Activated CD4-positive, alpha-beta T cell treated with anti-CD3 and anti-CD28 coated beads for 36 hours (primary cell): Measurements from ENCODE around the gene TOMT. TPM values are rescaled to one million over a fixed set of nuclear protein-coding genes. Genes with fewer than 3 reads are reported as not detected.

Experiments used
- ATAC-seq: fragments of 200-7000 bp; cut with Tn5 transposase; one replicate; pipeline ENCODE4 v1.10.0; 2021; ENCODE audit warnings: mild to moderate bottlenecking, moderate library complexity
- CTCF ChIA-PET: fragments of 350-600 bp; sonication (Branson Sonifier 250); formaldehyde crosslinking; loops from one replicate; lab custom pipeline; 2021; ENCODE audit warnings: antibody characterized with exemption; lab: Charles Lee
- POLR2A ChIA-PET: fragments of 350-600 bp; sonication (Branson Sonifier 250); formaldehyde crosslinking; loops from one replicate; lab custom pipeline; 2021; ENCODE audit warnings: antibody characterized with exemption, inconsistent platforms; lab: Charles Lee
- DNase-seq: peaks from one replicate; pipeline ENCODE4 v3.0.0-alpha.2; 2020
- H3K27ac Mint-ChIP-seq: one replicate; pipeline ENCODE4 v1.8.0; 2021; ENCODE audit warnings: mixed read lengths
- H3K27me3 Mint-ChIP-seq: one replicate; pipeline ENCODE4 v1.8.0; 2021; ENCODE audit warnings: mixed read lengths
- H3K36me3 Mint-ChIP-seq: one replicate; pipeline ENCODE4 v1.8.0; 2021; ENCODE audit warnings: low read depth, mixed read lengths
- H3K4me1 Mint-ChIP-seq: one replicate; pipeline ENCODE4 v1.8.0; 2021; ENCODE audit warnings: mixed read lengths
- H3K4me3 Mint-ChIP-seq: one replicate; pipeline ENCODE4 v1.8.0; 2021; ENCODE audit warnings: mild to moderate bottlenecking, moderate library complexity, mixed read lengths
- H3K9me3 Mint-ChIP-seq: one replicate; pipeline ENCODE4 v1.8.0; 2021; ENCODE audit warnings: low read depth, mixed read lengths
- intact Hi-C, 2 experiments: fragments of 100-400 bp; cut with DNase I in 1 of 2; cut with micrococcal nuclease in 1 of 2; formaldehyde crosslinking; loops; one replicate each; pipeline versions ENCODE4 v1.14.2 to v1.15.1; 2022 to 2024; cut with DNase I, micrococcal nuclease
- total RNA-seq, 2 experiments: library from RNA; stranded (reverse); gene quantifications; one replicate each; pipeline ENCODE4 v1.2.3, GENCODE V29; 2021

Gene TOMT
- total RNA-seq, 2 experiments from 2014 or later: not detected

DNA sequence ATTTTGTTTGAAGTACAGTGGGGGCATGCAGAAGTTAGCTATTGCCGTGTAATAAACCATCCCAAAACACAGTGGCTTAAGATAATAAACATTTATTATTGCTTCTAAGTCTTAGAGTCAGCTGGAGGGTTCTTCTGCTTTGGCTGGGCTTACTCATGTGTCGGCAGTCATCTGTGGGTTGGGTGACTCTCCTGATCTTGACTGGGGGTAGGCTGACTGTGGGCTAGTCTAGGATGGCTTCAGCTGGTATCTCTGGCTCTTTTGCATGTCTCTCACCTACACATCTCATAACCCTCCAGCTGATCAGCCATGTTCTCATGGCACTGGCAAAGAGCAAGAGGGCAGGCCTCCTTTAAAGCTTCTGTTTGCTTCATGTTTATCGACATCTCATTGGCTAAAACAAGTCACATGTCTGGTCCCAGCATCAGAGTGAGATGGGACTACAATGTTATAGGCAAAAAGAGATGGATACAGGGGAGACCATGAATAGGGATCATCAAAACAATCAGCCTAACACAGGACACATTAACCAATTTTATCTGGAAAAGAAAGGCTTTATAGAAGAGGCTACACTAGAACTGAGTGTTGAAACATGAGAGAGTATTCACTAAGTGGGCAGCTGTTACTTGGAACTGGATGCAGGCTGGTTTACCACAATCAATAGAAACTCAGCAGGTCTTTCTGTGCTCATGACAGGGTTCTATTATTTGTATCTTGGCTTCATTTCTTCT, 19.9 kb upstream of the TOMT start:
- ChIA-PET CTCF (interaction anchor here (0.6 to 5.4 kb wide), 13 partner anchors 9 to 567 kb away, joined by 3 to 40 read pairs (median 4); partner anchors contain the start of gene ANAPC15), POLR2A (interaction anchor here (0.9 kb wide), 1 partner anchor 48 kb away, joined by 3 read pairs; no protein-coding TSS in a partner anchor)
- peaks cover 7% of the 10 kb centered on the region for H3K36me3 Mint-ChIP-seq
- intact Hi-C loops: no loop called here
- DNase-seq (no peak), ATAC-seq (no peak)
- H3K27ac Mint-ChIP-seq: no peak overlapping the region
- no peaks in the 10 kb centered on the region for H3K9me3 Mint-ChIP-seq
- peaks cover 23% of the 10 kb centered on the region for H3K4me1 Mint-ChIP-seq
- no peaks in the 10 kb centered on the region for H3K27me3 Mint-ChIP-seq
- no peak overlapping the region for H3K4me3 Mint-ChIP-seq

DNA sequence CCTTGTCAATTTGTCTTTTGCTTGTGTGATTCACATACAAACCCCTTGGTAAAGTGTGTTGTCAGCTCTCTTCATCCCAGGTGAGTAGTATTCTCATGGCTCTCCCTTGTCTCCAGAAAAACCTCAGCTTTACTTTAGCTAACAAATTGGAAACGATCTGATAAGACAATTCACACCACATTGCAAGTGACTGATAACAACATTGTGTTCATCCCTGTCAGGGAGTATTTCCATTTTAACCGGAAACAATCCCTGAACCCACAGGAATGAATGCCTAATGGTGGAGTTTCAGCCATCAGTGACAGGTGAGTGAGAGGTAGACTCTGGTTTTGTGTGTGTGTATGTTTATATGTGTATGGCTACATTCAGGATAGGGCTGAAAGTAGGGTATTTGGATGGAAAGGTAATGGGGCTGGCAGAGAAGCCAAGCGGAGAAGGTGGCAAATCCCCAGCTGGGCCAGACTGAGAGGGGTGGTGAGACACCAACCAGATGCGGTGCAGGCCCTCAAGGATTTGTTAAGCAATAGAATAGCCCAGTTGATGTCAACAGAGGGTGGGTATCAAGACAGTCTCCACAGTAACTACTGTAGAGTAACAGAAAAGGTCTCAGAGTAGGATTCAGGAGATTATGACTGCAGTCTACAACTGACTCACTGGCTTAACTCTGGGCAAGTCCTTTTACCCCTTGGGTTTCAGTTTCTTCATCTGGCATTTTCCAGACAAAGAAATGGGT, 17.5 kb upstream of the TOMT start:
- H3K27ac Mint-ChIP-seq: peak overlapping the region; percentile 39
- peak; percentile 74 for ATAC-seq
- CTCF ChIA-PET: interaction anchor here (5.4 kb wide), 1 partner anchor 63 kb away, joined by 40 read pairs; no protein-coding TSS in a partner anchor

DNA sequence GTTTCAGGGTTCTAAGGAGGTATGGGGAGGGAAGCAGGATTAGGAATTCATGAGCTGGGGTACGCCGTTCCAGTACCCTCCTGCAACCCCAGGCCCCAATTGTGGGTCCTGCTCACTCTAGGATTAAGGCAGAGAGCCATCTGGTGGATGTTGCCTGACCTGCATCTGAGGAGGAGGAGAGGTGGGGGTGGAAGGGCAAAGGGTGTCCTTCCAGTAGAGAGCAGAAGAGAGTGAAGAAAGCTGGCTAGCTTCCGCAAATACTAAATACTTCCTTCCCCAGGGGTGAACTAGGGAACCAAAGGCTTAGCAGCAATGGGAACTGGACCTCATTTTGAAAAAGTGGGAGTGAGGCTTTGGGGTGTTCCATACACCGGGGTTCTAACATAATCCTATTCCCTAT, 14.4 kb upstream of the TOMT start:
- no peak overlapping the region for H3K4me3 Mint-ChIP-seq
- H3K4me1 Mint-ChIP-seq: peaks cover 13% of the 10 kb centered on the region
- DNase-seq (peak; percentile 82), ATAC-seq (peak; percentile 90)
- no peaks in the 10 kb centered on the region for H3K27me3 Mint-ChIP-seq
- intact Hi-C loops: loop anchor here (1.0 to 5.0 kb wide), 3 partner anchors 66 to 114 kb away; no protein-coding TSS in a partner anchor
- H3K9me3 Mint-ChIP-seq: no peaks in the 10 kb centered on the region
- CTCF ChIA-PET: interaction anchor here (0.6 to 5.7 kb wide), 22 partner anchors 9 to 164 kb away, joined by 3 to 89 read pairs (median 5); no protein-coding TSS in a partner anchor
- H3K36me3 Mint-ChIP-seq: peaks cover 11% of the 10 kb centered on the region
- no peak overlapping the region for H3K27ac Mint-ChIP-seq
- POLR2A ChIA-PET: no interaction called here

More for the DNA sequence above, 17.5 kb upstream of the TOMT start:
- no peaks in the 10 kb centered on the region for H3K27me3 Mint-ChIP-seq
- intact Hi-C loops: no loop called here
- H3K4me1 Mint-ChIP-seq: peaks cover 13% of the 10 kb centered on the region
- H3K9me3 Mint-ChIP-seq: no peaks in the 10 kb centered on the region
- no peak overlapping the region for H3K4me3 Mint-ChIP-seq
- DNase-seq: no peak
- POLR2A ChIA-PET: no interaction called here
- H3K36me3 Mint-ChIP-seq: peaks cover 6% of the 10 kb centered on the region

DNA sequence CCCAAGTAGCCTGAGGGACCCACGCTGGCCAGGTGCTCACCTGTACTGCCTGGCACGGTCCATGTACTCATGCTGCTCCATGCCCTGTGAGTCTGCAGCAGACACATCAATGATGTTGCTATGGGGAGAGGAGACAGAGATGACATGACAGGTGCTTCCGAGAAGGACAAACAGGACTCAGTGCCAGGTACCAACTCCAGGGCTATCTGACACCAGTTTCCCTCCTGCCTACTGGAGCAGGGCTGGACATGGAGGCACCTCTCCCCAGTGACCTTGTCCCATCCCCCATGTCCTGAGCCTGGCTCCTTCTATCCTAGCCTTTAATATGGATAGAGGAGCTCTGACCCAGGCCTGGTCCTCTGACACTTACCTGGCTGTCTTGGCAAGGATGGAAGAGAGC, 7.0 kb upstream of the TOMT start:
- ATAC-seq: no peak
- DNase-seq: no peak
- H3K4me1 Mint-ChIP-seq: peaks cover 32% of the 10 kb centered on the region
- no peak overlapping the region for H3K4me3 Mint-ChIP-seq
- peaks cover 23% of the 10 kb centered on the region for H3K36me3 Mint-ChIP-seq
- H3K27ac Mint-ChIP-seq: no peak overlapping the region
- ChIA-PET CTCF (interaction anchor here (2.0 kb wide), 1 partner anchor 74 kb away, joined by 7 read pairs; no protein-coding TSS in a partner anchor), POLR2A (interaction anchor here (0.5 to 1.7 kb wide), 2 partner anchors 10 to 14 kb away, joined by 3 to 7 read pairs; partner anchors contain the start of gene ANAPC15)
- H3K9me3 Mint-ChIP-seq: no peaks in the 10 kb centered on the region
- intact Hi-C loops: no loop called here
- H3K27me3 Mint-ChIP-seq: no peaks in the 10 kb centered on the region

DNA sequence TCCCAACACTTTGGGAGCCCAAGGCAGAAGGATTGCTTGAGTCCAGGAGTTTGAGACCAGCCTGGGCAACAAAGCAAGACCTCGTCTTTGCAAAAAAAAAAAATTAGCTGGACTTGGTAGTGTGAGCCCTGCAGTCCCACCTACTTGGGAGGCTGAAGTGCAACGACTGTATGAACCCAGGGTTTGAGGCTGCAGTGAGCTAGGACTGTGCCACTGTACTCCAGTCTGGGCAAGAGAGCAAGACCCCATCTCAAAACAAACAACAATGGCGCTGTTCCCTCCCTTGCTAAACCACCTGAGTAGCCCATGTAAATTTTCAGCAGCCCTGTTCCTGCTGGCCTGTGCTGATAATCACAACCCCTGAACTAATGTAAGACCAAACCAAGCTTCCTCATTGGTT, 5.7 kb upstream of the TOMT start:
- ATAC-seq (no peak), DNase-seq (no peak)
- peaks cover 21% of the 10 kb centered on the region for H3K36me3 Mint-ChIP-seq
- ChIA-PET CTCF (interaction anchor here (2.0 to 3.7 kb wide), 2 partner anchors 9 to 75 kb away, joined by 7 to 27 read pairs; no protein-coding TSS in a partner anchor), POLR2A (interaction anchor here (0.6 kb wide), 1 partner anchor 525 kb away, joined by 4 read pairs; no protein-coding TSS in a partner anchor)
- no peak overlapping the region for H3K4me3 Mint-ChIP-seq
- H3K27me3 Mint-ChIP-seq: no peaks in the 10 kb centered on the region
- peaks cover 38% of the 10 kb centered on the region for H3K4me1 Mint-ChIP-seq
- H3K9me3 Mint-ChIP-seq: no peaks in the 10 kb centered on the region
- intact Hi-C loops: no loop called here
- H3K27ac Mint-ChIP-seq: no peak overlapping the region

DNA sequence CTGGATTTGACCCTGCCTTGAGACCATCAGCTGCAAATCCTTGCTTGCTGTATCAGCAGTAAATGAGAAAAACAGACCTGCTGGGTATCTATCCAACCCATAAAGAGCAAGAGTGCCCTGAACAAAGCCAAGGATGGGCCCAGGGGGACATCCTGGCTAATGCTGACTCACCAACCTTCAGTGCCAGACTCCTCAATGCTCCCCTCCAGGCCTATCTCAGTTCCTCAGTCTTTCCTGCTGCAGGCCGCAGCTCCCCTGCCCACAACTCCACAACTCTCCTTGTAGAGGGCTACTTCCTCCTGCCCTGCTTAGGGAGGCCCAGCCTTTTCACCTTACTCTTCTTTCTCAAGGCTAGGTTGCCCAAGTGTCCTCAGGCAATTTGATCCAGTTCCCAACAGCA, 5.3 kb upstream of the TOMT start:
- Mint-ChIP-seq H3K4me1 (peaks cover 38% of the 10 kb centered on the region), H3K4me3 (no peak overlapping the region), H3K36me3 (peaks cover 19% of the 10 kb centered on the region), H3K27ac (peak overlapping the region; percentile 30), H3K9me3 (no peaks in the 10 kb centered on the region), H3K27me3 (no peaks in the 10 kb centered on the region)
- CTCF ChIA-PET: interaction anchor here (1.1 to 3.7 kb wide), 4 partner anchors 10 to 123 kb away, joined by 3 to 27 read pairs (median 8); no protein-coding TSS in a partner anchor
- DNase-seq (no peak), ATAC-seq (no peak)
- POLR2A ChIA-PET: interaction anchor here (0.6 kb wide), 1 partner anchor 525 kb away, joined by 4 read pairs; no protein-coding TSS in a partner anchor
- intact Hi-C loops: no loop called here

DNA sequence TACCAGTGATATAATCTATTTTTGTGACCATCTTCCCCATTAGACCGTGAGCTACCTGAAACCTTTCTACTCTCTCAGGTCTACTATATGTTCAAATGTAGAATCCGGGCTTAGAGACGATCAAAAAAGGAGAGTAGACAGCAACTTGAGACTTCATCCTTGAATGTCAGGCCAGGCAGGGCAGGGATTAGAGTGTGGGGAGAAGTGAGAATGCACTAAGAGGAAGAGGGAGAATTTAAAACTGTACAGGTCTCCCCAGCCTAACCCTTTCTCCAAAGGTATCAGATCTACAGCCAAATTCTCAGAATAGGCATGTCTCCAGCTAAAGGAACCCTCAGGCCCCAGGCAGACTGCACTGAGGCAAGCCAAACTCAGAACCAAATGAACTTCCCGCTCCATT, 3.6 kb upstream of the TOMT start:
- Mint-ChIP-seq H3K27me3 (no peaks in the 10 kb centered on the region), H3K36me3 (peaks cover 19% of the 10 kb centered on the region), H3K9me3 (no peaks in the 10 kb centered on the region), H3K4me3 (peak overlapping the region; percentile 97), H3K27ac (peak overlapping the region; percentile 95), H3K4me1 (peaks cover 38% of the 10 kb centered on the region)
- DNase-seq: no peak
- intact Hi-C loops: loop anchor here (1.0 to 2.0 kb wide), 4 partner anchors 39 to 315 kb away; partner anchors contain the start of genes RNF121 (in 1 of the 2) and XNDC1N (in 1 of the 2)
- ChIA-PET CTCF (interaction anchor here (0.5 to 3.7 kb wide), 6 partner anchors 9 to 76 kb away, joined by 3 to 27 read pairs (median 8); no protein-coding TSS in a partner anchor), POLR2A (interaction anchor here (0.7 to 1.1 kb wide), 2 partner anchors 24 to 174 kb away, joined by 3 read pairs; partner anchors contain the start of gene XNDC1N)
- ATAC-seq: no peak

DNA sequence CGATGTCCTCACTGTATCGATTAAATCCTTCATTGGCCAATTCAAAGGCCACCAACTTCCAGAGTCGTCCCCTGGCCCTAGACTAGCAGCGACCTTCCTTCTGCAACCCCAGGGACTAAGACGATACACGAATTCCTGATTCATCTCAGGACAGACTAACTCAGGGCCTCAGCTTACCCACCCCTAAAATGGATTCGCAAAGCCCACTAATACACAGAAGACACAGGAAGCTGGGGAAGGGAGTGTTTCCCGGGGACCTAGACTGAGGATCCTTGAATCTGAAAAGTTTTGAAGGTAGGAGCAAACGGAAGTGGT, 3.1 kb upstream of the TOMT start:
- peak overlapping the region; percentile 97 for H3K4me3 Mint-ChIP-seq
- H3K27me3 Mint-ChIP-seq: no peaks in the 10 kb centered on the region
- intact Hi-C loops: loop anchor here (1.0 to 2.0 kb wide), 4 partner anchors 38 to 316 kb away; partner anchors contain the start of genes RNF121 (in 1 of the 2) and XNDC1N (in 1 of the 2)
- POLR2A ChIA-PET: interaction anchor here (0.7 kb wide), 1 partner anchor 175 kb away, joined by 3 read pairs; the partner anchor contains the start of gene XNDC1N
- no peak for DNase-seq
- peaks cover 18% of the 10 kb centered on the region for H3K36me3 Mint-ChIP-seq
- CTCF ChIA-PET: interaction anchor here (0.9 to 3.7 kb wide), 5 partner anchors 9 to 77 kb away, joined by 4 to 27 read pairs (median 8); no protein-coding TSS in a partner anchor
- no peak for ATAC-seq
- H3K4me1 Mint-ChIP-seq: peaks cover 38% of the 10 kb centered on the region
- H3K9me3 Mint-ChIP-seq: no peaks in the 10 kb centered on the region
- H3K27ac Mint-ChIP-seq: peak overlapping the region; percentile 95

DNA sequence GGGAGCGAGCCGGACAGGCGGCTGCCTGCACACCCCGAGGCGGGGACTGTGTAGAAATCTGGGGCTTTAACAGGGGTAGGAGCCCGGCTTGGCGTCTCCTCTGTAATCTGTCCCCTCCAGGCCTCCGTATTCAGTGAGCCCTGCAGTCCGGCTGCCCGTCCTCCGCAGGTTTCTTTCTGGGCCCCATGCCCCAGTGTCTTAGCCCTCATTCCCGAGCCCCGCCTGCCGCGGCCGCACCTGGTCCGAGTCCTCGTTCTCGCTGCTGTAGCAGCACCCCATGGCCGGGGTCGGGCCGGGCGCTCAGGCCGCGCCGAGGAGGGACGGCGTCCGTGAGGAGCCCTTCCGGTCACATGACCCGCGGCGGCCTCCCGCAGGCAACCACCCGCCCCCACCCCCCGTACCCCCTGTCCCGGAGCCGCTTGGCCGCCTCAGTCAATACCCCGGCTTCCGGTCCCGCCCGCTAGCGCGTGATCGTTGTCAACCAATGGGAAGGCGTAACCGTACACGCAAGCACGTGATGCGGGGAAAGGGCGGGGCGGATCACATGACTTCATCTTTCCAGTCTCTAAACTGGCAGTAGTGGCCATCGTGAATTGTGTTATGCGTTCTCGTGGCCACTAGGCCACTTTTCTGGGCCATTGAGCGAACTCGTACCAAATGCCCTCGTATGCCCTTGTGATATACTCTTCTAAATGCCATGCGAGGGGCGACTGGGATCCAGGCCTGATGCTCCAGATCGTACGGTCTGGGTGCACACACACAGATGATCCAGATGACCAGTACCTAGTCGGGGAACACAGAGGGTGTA, 2.6 kb upstream of the TOMT start, which contains the start of gene LAMTOR1:
Gene LAMTOR1 (minus strand): TSS at position 352 of the 808 bp plus-strand sequence. CDS start 73 bp downstream, at position 279.
- peak within 1 kb of the TSS; percentile 95 for H3K27ac Mint-ChIP-seq
- peak; percentile 99 for DNase-seq
- H3K4me1 Mint-ChIP-seq: peaks cover 38% of the 10 kb centered on the region
- no peaks in the 10 kb centered on the region for H3K9me3 Mint-ChIP-seq
- peak; percentile 98 for ATAC-seq
- peaks cover 12% of the 10 kb centered on the region for H3K36me3 Mint-ChIP-seq
- H3K4me3 Mint-ChIP-seq: peak within 1 kb of the TSS; percentile 97
- no peaks in the 10 kb centered on the region for H3K27me3 Mint-ChIP-seq
- ChIA-PET CTCF (interaction anchor here (2.7 to 3.7 kb wide), 2 partner anchors 12 to 77 kb away, joined by 10 to 27 read pairs; no protein-coding TSS in a partner anchor), POLR2A (interaction anchor here (0.7 kb wide), 1 partner anchor 175 kb away, joined by 3 read pairs; the partner anchor contains the start of gene XNDC1N)
- intact Hi-C loops: loop anchor here (1.0 to 2.0 kb wide), 9 partner anchors 9 to 331 kb away; partner anchors contain the start of genes ANAPC15 (in 2 of the 2), LRRC51 (in 2 of the 2), NUMA1 (in 2 of the 2) and XNDC1N (in 2 of the 2)

DNA sequence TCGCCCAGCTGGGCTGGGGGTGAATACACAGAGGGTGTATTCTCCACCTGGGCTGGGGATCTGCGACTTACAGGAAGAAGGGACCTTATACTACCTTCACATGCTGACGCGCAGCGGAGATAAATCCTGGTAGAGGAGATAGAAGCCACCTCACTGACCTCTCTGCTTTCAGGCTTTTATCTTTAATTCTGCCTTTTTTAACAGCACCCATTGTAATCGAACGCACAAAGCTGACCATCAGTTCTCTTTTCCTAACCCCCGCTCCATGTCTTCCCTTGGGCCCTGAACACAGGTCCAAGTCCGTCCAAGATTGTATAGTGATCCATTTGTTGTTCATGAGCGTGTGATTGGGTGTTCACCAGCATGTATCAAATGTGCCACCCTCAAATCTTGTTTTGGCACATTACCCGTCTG, 2.0 kb upstream of the TOMT start:
- no peaks in the 10 kb centered on the region for H3K27me3 Mint-ChIP-seq
- peaks cover 10% of the 10 kb centered on the region for H3K36me3 Mint-ChIP-seq
- CTCF ChIA-PET: no interaction called here
- H3K4me1 Mint-ChIP-seq: peaks cover 38% of the 10 kb centered on the region
- DNase-seq: no peak
- peak overlapping the region; percentile 95 for H3K27ac Mint-ChIP-seq
- POLR2A ChIA-PET: no interaction called here
- H3K9me3 Mint-ChIP-seq: no peaks in the 10 kb centered on the region
- no peak for ATAC-seq
- intact Hi-C loops: loop anchor here (1.0 to 2.0 kb wide), 9 partner anchors 9 to 331 kb away; partner anchors contain the start of genes ANAPC15 (in 2 of the 2), LRRC51 (in 2 of the 2), NUMA1 (in 2 of the 2) and XNDC1N (in 2 of the 2)
- H3K4me3 Mint-ChIP-seq: peak overlapping the region; percentile 97
